Measurements from ENCODE around the gene PNMA8B.
A peak's percentile ranks its signal among the peaks of the same experiment; 100 is the strongest.
"Not testable (repeated sequence)": the region's sequence is repeated elsewhere in the genome, so short reads cannot be mapped to it uniquely, and the experiment has no call there.

PNMA8B gene

GRCh38 chr19:46522988-46523387 is 27.3 kb upstream of the PNMA8B start:
- Mint-ChIP-seq H3K27ac (peak overlapping the region; percentile 100), H3K4me1 (peaks cover 64% of the 10 kb centered on the region), H3K4me3 (peak overlapping the region; percentile 48), H3K9me3 (peaks cover 16% of the 10 kb centered on the region), H3K36me3 (peaks cover 28% of the 10 kb centered on the region)
- DNase-seq, result peak; percentile 62
- CTCF ChIA-PET, result interaction anchor here (0.6 to 4.4 kb wide), 10 partner anchors 8 to 242 kb away, joined by 3 to 23 read pairs (median 4); partner anchors contain the start of genes CALM3 and DACT3
- H3K27me3 Mint-ChIP-seq, result not testable (repeated sequence)

- Mint-ChIP-seq H3K36me3 (peaks cover 27% of the 10 kb centered on the region), H3K27me3 (peaks cover 3% of the 10 kb centered on the region), H3K4me1 (peaks cover 68% of the 10 kb centered on the region), H3K9me3 (peaks cover 16% of the 10 kb centered on the region), H3K27ac (peak overlapping the region; percentile 100), H3K4me3 (no peak overlapping the region)
- CTCF ChIA-PET, result interaction anchor here (0.7 to 2.9 kb wide), 5 partner anchors 7 to 21 kb away, joined by 3 to 25 read pairs (median 4); no protein-coding TSS in a partner anchor
- no peak for DNase-seq
These were observed 25.7 kb upstream of the PNMA8B start for GRCh38 chr19:46521241-46521868.

GRCh38 chr19:46520616-46521015 is 24.9 kb upstream of the PNMA8B start:
- Mint-ChIP-seq H3K27ac (peak overlapping the region; percentile 53), H3K27me3 (peaks cover 5% of the 10 kb centered on the region), H3K4me1 (peaks cover 74% of the 10 kb centered on the region), H3K36me3 (peaks cover 20% of the 10 kb centered on the region), H3K4me3 (no peak overlapping the region), H3K9me3 (peaks cover 9% of the 10 kb centered on the region)
- DNase-seq, result no peak
- CTCF ChIA-PET, result interaction anchor here (1.5 to 2.9 kb wide), 3 partner anchors 9 to 22 kb away, joined by 4 to 25 read pairs (median 5); no protein-coding TSS in a partner anchor

- Mint-ChIP-seq H3K27ac (no peak overlapping the region), H3K4me1 (peaks cover 60% of the 10 kb centered on the region), H3K4me3 (no peak overlapping the region), H3K9me3 (no peaks in the 10 kb centered on the region), H3K36me3 (no peaks in the 10 kb centered on the region), H3K27me3 (peaks cover 28% of the 10 kb centered on the region)
- CTCF ChIA-PET, result interaction anchor here (0.6 to 5.0 kb wide), 9 partner anchors 12 to 237 kb away, joined by 3 to 66 read pairs (median 5); partner anchors contain the start of gene DACT3
- no peak for DNase-seq
These were observed 21.8 kb upstream of the PNMA8B start for GRCh38 chr19:46517471-46517870.

- no peak overlapping the region for H3K4me3 Mint-ChIP-seq
- H3K27ac Mint-ChIP-seq, result no peak overlapping the region
- DNase-seq, result peak; percentile 53
These were observed 20.2 kb upstream of the PNMA8B start for GRCh38 chr19:46515879-46516350.

GRCh38 chr19:46515290-46515609 is 19.6 kb upstream of the PNMA8B start:
- Mint-ChIP-seq H3K27me3 (peaks cover 44% of the 10 kb centered on the region), H3K36me3 (no peaks in the 10 kb centered on the region), H3K27ac (no peak overlapping the region), H3K9me3 (peaks cover 5% of the 10 kb centered on the region), H3K4me1 (peaks cover 39% of the 10 kb centered on the region), H3K4me3 (no peak overlapping the region)
- CTCF ChIA-PET, result interaction anchor here (1.5 to 5.0 kb wide), 7 partner anchors 9 to 146 kb away, joined by 5 to 66 read pairs (median 19); partner anchors contain the start of gene DACT3
- no peak for DNase-seq

More at GRCh38 chr19:46515879-46516350, 20.2 kb upstream of the PNMA8B start:
- Mint-ChIP-seq H3K9me3 (peaks cover 5% of the 10 kb centered on the region), H3K27me3 (peaks cover 42% of the 10 kb centered on the region), H3K4me1 (peaks cover 45% of the 10 kb centered on the region), H3K36me3 (no peaks in the 10 kb centered on the region)
- CTCF ChIA-PET, result interaction anchor here (0.6 to 5.0 kb wide), 11 partner anchors 8 to 443 kb away, joined by 3 to 66 read pairs (median 6); partner anchors contain the start of genes CALM3 and DACT3

GRCh38 chr19:46514589-46515289 is 19.1 kb upstream of the PNMA8B start:
- Mint-ChIP-seq H3K9me3 (peaks cover 5% of the 10 kb centered on the region), H3K27ac (no peak overlapping the region), H3K27me3 (peaks cover 44% of the 10 kb centered on the region), H3K4me1 (peaks cover 35% of the 10 kb centered on the region), H3K36me3 (no peaks in the 10 kb centered on the region), H3K4me3 (no peak overlapping the region)
- no peak for DNase-seq
- CTCF ChIA-PET, result interaction anchor here (0.8 to 5.0 kb wide), 14 partner anchors 7 to 249 kb away, joined by 3 to 66 read pairs (median 4); no protein-coding TSS in a partner anchor

GRCh38 chr19:46513461-46514236 is 18.0 kb upstream of the PNMA8B start:
- DNase-seq, result peak; percentile 86
- H3K27ac Mint-ChIP-seq, result no peak overlapping the region
- CTCF ChIA-PET, result interaction anchor here (0.8 to 5.0 kb wide), 15 partner anchors 8 to 248 kb away, joined by 3 to 66 read pairs (median 3); no protein-coding TSS in a partner anchor
- H3K9me3 Mint-ChIP-seq, result peaks cover 5% of the 10 kb centered on the region
- H3K27me3 Mint-ChIP-seq, result peaks cover 44% of the 10 kb centered on the region
- no peaks in the 10 kb centered on the region for H3K36me3 Mint-ChIP-seq
- peaks cover 24% of the 10 kb centered on the region for H3K4me1 Mint-ChIP-seq
- H3K4me3 Mint-ChIP-seq, result no peak overlapping the region

- Mint-ChIP-seq H3K36me3 (no peaks in the 10 kb centered on the region), H3K9me3 (peaks cover 5% of the 10 kb centered on the region), H3K4me1 (peaks cover 19% of the 10 kb centered on the region), H3K27ac (no peak overlapping the region), H3K4me3 (no peak overlapping the region), H3K27me3 (peaks cover 46% of the 10 kb centered on the region)
- CTCF ChIA-PET, result interaction anchor here (1.1 to 1.8 kb wide), 3 partner anchors 107 to 230 kb away, joined by 3 to 5 read pairs (median 3); no protein-coding TSS in a partner anchor
- no peak for DNase-seq
These were observed 15.6 kb upstream of the PNMA8B start for GRCh38 chr19:46511237-46511636.

- H3K36me3 Mint-ChIP-seq, result no peaks in the 10 kb centered on the region
- H3K27me3 Mint-ChIP-seq, result peaks cover 40% of the 10 kb centered on the region
- peaks cover 5% of the 10 kb centered on the region for H3K9me3 Mint-ChIP-seq
- CTCF ChIA-PET, result interaction anchor here (0.6 to 1.0 kb wide), 5 partner anchors 31 to 872 kb away, joined by 3 to 4 read pairs (median 3); no protein-coding TSS in a partner anchor
- H3K4me1 Mint-ChIP-seq, result no peaks in the 10 kb centered on the region
- H3K27ac Mint-ChIP-seq, result no peak overlapping the region
- DNase-seq, result no peak
- H3K4me3 Mint-ChIP-seq, result no peak overlapping the region
These were observed 12.5 kb upstream of the PNMA8B start for GRCh38 chr19:46508206-46508605.

- DNase-seq, result no peak
- Mint-ChIP-seq H3K4me1 (peaks cover 1% of the 10 kb centered on the region), H3K27me3 (peaks cover 44% of the 10 kb centered on the region), H3K36me3 (no peaks in the 10 kb centered on the region), H3K9me3 (no peaks in the 10 kb centered on the region), H3K4me3 (no peak overlapping the region), H3K27ac (no peak overlapping the region)
- CTCF ChIA-PET, result no interaction called here
These were observed 8.3 kb upstream of the PNMA8B start for GRCh38 chr19:46503848-46504453.

GRCh38 chr19:46502891-46503290 is 7.2 kb upstream of the PNMA8B start:
- no peak for DNase-seq
- Mint-ChIP-seq H3K27ac (no peak overlapping the region), H3K4me3 (no peak overlapping the region), H3K36me3 (no peaks in the 10 kb centered on the region), H3K27me3 (peaks cover 47% of the 10 kb centered on the region), H3K9me3 (no peaks in the 10 kb centered on the region), H3K4me1 (peaks cover 2% of the 10 kb centered on the region)
- CTCF ChIA-PET, result no interaction called here

- peaks cover 1% of the 10 kb centered on the region for H3K36me3 Mint-ChIP-seq
- CTCF ChIA-PET, result interaction anchor here (0.7 to 2.0 kb wide), 3 partner anchors 14 to 104 kb away, joined by 3 to 5 read pairs (median 5); no protein-coding TSS in a partner anchor
These were observed 4.0 kb upstream of the PNMA8B start for GRCh38 chr19:46499692-46500091.

More at GRCh38 chr19:46499692-46500091, 4.0 kb upstream of the PNMA8B start:
- no peaks in the 10 kb centered on the region for H3K9me3 Mint-ChIP-seq
- H3K27ac Mint-ChIP-seq, result no peak overlapping the region
- peaks cover 6% of the 10 kb centered on the region for H3K4me1 Mint-ChIP-seq
- no peak for DNase-seq
- H3K4me3 Mint-ChIP-seq, result no peak overlapping the region
- peaks cover 73% of the 10 kb centered on the region for H3K27me3 Mint-ChIP-seq

Data from activated naive CD4-positive, alpha-beta T cell treated with anti-CD3 and anti-CD28 coated beads, Interleukin-2, amount 10 ng/mL, durations not matched to agents 7 days and 5 days (primary cell).